GM12878 (cell line): ENCODE results near the gene USP34. TPM values are rescaled to one million over a fixed set of nuclear protein-coding genes. Genes with fewer than 3 reads are reported as not detected.

Experiments used
- ATAC-seq: fragments of 200-7000 bp; cut with Tn5 transposase; 3 replicates; pipeline ENCODE4 v1.9.1; 2020; ENCODE audit warnings: mild to moderate bottlenecking, moderate library complexity
- BruUV-seq: library from RNA; stranded (reverse); fragments of 400-500 nt; replicated peaks from 2 replicates; lab custom pipeline; 2021; lab: Mats Ljungman, UMichigan
- CTCF ChIA-PET: fragments of 300-600 bp; sonication (Branson Sonifier 250); formaldehyde crosslinking; extraction: SDS; loops from one replicate; lab custom pipeline; 2021; ENCODE audit warnings: inconsistent platforms; lab: Yijun Ruan, JAX
- POLR2A ChIA-PET: fragments of 350-600 bp; formaldehyde crosslinking; extraction: SDS; loops from one replicate; lab custom pipeline; 2021; ENCODE audit warnings: inconsistent platforms; lab: Charles Lee
- RAD21 ChIA-PET: fragments of 300-600 bp; sonication (Branson Sonifier 250); formaldehyde crosslinking; loops from one replicate; lab custom pipeline; 2023; ENCODE audit warnings: antibody characterized with exemption; ENCODE audit not compliant: unreplicated experiment; lab: Charles Lee
- SMC1A ChIA-PET: fragments of 300-600 bp; sonication (Branson Sonifier 250); formaldehyde crosslinking; loops from one replicate; lab custom pipeline; 2023; ENCODE audit not compliant: unreplicated experiment, uncharacterized antibody; lab: Charles Lee
- DNase-seq: peaks from one replicate; pipeline ENCODE4 v3.0.0-alpha.2; 2011; ENCODE audit warnings: low read depth, low spot score
- FAIRE-seq: peaks from 3 replicates; lab custom pipeline; 2011; peaks lifted over from hg19 to GRCh38; lab: Jason Lieb, UNC
- H2AFZ ChIP-seq: 2 replicates; pipeline ENCODE4 v1.6.0; 2011; ENCODE audit warnings: low read depth, low read length, control low read depth; ENCODE audit not compliant: control insufficient read depth
- H3K27ac ChIP-seq: 2 replicates; pipeline ENCODE4 v1.5.1; 2011; ENCODE audit warnings: control low read depth; ENCODE audit not compliant: control insufficient read depth, insufficient read depth
- H3K27me3 ChIP-seq, 2 experiments: replicated peaks in 1 of 2; 2 replicates each; pipeline versions ENCODE4 v1.6.0 to v1.6.1; 2011; ENCODE audit warnings: low read length in 1 of 2; ENCODE audit not compliant: control insufficient read depth in 2 of 2, insufficient read depth in 2 of 2
- H3K36me3 ChIP-seq, 2 experiments: 2 replicates each; pipeline ENCODE4 v1.5.1; 2011; ENCODE audit warnings: low read length in 1 of 2; ENCODE audit not compliant: control insufficient read depth in 2 of 2, insufficient read depth in 2 of 2
- H3K4me1 ChIP-seq: 2 replicates; pipeline ENCODE4 v1.6.1; 2011; ENCODE audit warnings: mild to moderate bottlenecking, low read length, moderate library complexity, mixed read lengths; ENCODE audit not compliant: control insufficient read depth, insufficient read depth
- H3K4me2 ChIP-seq: 2 replicates; pipeline ENCODE4 v1.6.0; 2011; ENCODE audit warnings: control low read depth; ENCODE audit not compliant: control insufficient read depth, insufficient read depth
- H3K4me3 ChIP-seq: fragments of 200-600 bp; sonication (generic); 2 replicates; pipeline ENCODE4 v1.5.1; 2016
- H3K79me2 ChIP-seq: 2 replicates; pipeline ENCODE4 v1.6.0; 2011; ENCODE audit warnings: low read length; ENCODE audit not compliant: control insufficient read depth, insufficient read depth
- H3K9ac ChIP-seq: 2 replicates; pipeline ENCODE4 v1.8.0; 2011; ENCODE audit warnings: low read length, control low read depth, mixed read lengths; ENCODE audit not compliant: control insufficient read depth, insufficient read depth
- H3K9me3 ChIP-seq: replicated peaks from 3 replicates; pipeline ENCODE4 v1.5.1; 2011; ENCODE audit warnings: mild to moderate bottlenecking, low read length; ENCODE audit not compliant: control insufficient read depth, insufficient read depth
- H4K20me1 ChIP-seq: 2 replicates; pipeline ENCODE4 v1.6.0; 2011; ENCODE audit not compliant: control insufficient read depth, insufficient read depth
- BCL3 ChIP-seq: IDR thresholded peaks from 2 replicates; pipeline ENCODE4 v1.6.1; 2011; ENCODE audit warnings: borderline replicate concordance, low read depth, mild to moderate bottlenecking, moderate library complexity, low read length; ENCODE audit not compliant: insufficient read depth, poor library complexity, severe bottlenecking
- DPF2 ChIP-seq: fragments of 450-650 bp; IDR thresholded peaks from 2 replicates; pipeline ENCODE4 v1.6.1; 2017; ENCODE audit warnings: mild to moderate bottlenecking
- ELK1 ChIP-seq: IDR thresholded peaks from 2 replicates; pipeline ENCODE4 v1.6.1; 2012; ENCODE audit warnings: low read depth, low read length, improper control_type of control experiment
- MAX ChIP-seq: IDR thresholded peaks from 2 replicates; pipeline ENCODE4 v1.6.1; 2012; ENCODE audit warnings: low read depth, low read length, improper control_type of control experiment
- PKNOX1 ChIP-seq: fragments of 450-650 bp; IDR thresholded peaks from 2 replicates; pipeline ENCODE4 v1.6.1; 2016; ENCODE audit warnings: mild to moderate bottlenecking
- RAD51 ChIP-seq: fragments of 450-650 bp; IDR thresholded peaks from 2 replicates; pipeline ENCODE4 v1.6.1; 2016; ENCODE audit warnings: moderate library complexity, mild to moderate bottlenecking, inconsistent platforms
- REST ChIP-seq: IDR thresholded peaks from 2 replicates; pipeline ENCODE4 v1.6.1; 2012; ENCODE audit warnings: mild to moderate bottlenecking, low read depth, low read length
- SIX5 ChIP-seq: IDR thresholded peaks from 2 replicates; pipeline ENCODE4 v1.6.1; 2011; ENCODE audit warnings: mild to moderate bottlenecking, low read depth, low read length, moderate library complexity; ENCODE audit not compliant: severe bottlenecking
- ZBTB4 ChIP-seq: fragments of 450-650 bp; formaldehyde crosslinking; IDR thresholded peaks from 2 replicates; pipeline ENCODE4 v1.4.0; 2022; ENCODE audit warnings: mild to moderate bottlenecking, moderate library complexity
- WGBS: methylation state at CpG from one replicate; pipeline ENCODE4 v1.1.6; 2016; ENCODE audit warnings: low lambda C conversion rate; ENCODE audit not compliant: insufficient replicate concordance, insufficient coverage; ENCODE audit errors: missing lambda C conversion rate; 5-methylcytosine and 5-hydroxymethylcytosine counted together
- in situ Hi-C: fragments of 300-500 bp; cut with MboI; formaldehyde crosslinking; loops from 9 replicates; pipeline ENCODE4 v1.14.3; 2018; ENCODE audit warnings: mixed read lengths
- intact Hi-C: fragments of 100-400 bp; cut with micrococcal nuclease; formaldehyde crosslinking; loops from one replicate; pipeline ENCODE4 v1.14.2; 2022; ENCODE audit not compliant: unreplicated experiment
- polyA plus RNA-seq, 11 experiments: library from polyadenylated mRNA; depleted of rRNA in 4 of 11; unstranded in 6 of 11; stranded (reverse) in 5 of 11; fragments of >200 nt; fragmentation: Nextera tagmentation in 4 of 11; fragmentation: Illumina TruSeq in 1 of 11; extraction: Ambion mirVana in 4 of 11; extraction: Trizol in 1 of 11; gene quantifications; 1 replicate in 1 of 11; 2 replicates in 10 of 11; pipeline versions ENCODE4 v1.2.1 to v1.2.3, GENCODE V29; 2011 to 2016; ENCODE audit warnings: inconsistent platforms in 2 of 11, missing spikeins in 2 of 11, low read depth in 1 of 11
- total RNA-seq, 4 experiments: library from RNA; depleted of rRNA in 3 of 4; stranded (reverse); fragments of >200 nt in 3 of 4; fragmentation: Illumina TruSeq in 1 of 4; extraction: Trizol in 1 of 4; gene quantifications; 2 replicates each; pipeline versions ENCODE4 v1.2.1 to v1.2.3, GENCODE V29; 2013 to 2021

The USP34 gene
- total and polyA plus RNA-seq, 10 of the 15 experiments (the other 5 are each of a cell fraction or from before 2014, with no cell fraction given) = 26.2 to 106 (median 62.1) TPM

- TF ChIP-seq PKNOX1 (no peak), BCL3 (no peak)
Measured at GRCh38 chr2:61326423-61326822, 144.5 kb downstream of the USP34 start (continued).

- H3K27ac ChIP-seq = no peak overlapping the region
- RAD21 ChIA-PET = no interaction called here
- TF ChIP-seq SIX5 = no peak
- no peak for TF ChIP-seq REST
- no peak for TF ChIP-seq DPF2
- TF ChIP-seq ZBTB4 (CRISPR knock-in tag) = no peak
- no peak for TF ChIP-seq ELK1
- TF ChIP-seq MAX = no peak
- TF ChIP-seq BCL3 = no peak
- no peak for TF ChIP-seq RAD51
- TF ChIP-seq, all 136 proteins: peak for 0
- SMC1A ChIA-PET = no interaction called here
- CTCF ChIA-PET = no interaction called here
- Histone ChIP-seq H3K9me3 (no peaks in the 10 kb centered on the region), H3K9ac (no peak overlapping the region), H3K4me1 (no peaks in the 10 kb centered on the region), H4K20me1 (no peaks in the 10 kb centered on the region), H3K27me3 (no peaks in the 10 kb centered on the region), H2AFZ (no peak overlapping the region), H3K79me2 (no peaks in the 10 kb centered on the region), H3K36me3 (peaks cover 0 to 3% of the 10 kb centered on the region in 2 experiments; a peak in 2 of 4 replicates), H3K4me3 (no peak overlapping the region), H3K4me2 (no peak overlapping the region)
- in situ Hi-C loops (no loop called here), intact Hi-C loops (no loop called here)
- no peak for FAIRE-seq
- no peak for ATAC-seq
- POLR2A ChIA-PET = no interaction called here
- WGBS = 94% methylated on average over 3 of the region's 3 CpGs
- BruUV-seq = no TSS peak
- DNase-seq = no peak
Measured at GRCh38 chr2:61320181-61320580, 150.7 kb downstream of the USP34 start.
